UCSD-AML1 (cell line): ENCODE measurements around the gene STOX2.
"Not testable (repeated sequence)": the region's sequence is repeated elsewhere in the genome, so short reads cannot be mapped to it uniquely, and the experiment has no call there.

ENCODE experiments used
- DNase-seq: peaks from one replicate; lab custom pipeline; 2025; ENCODE audit not compliant: unreplicated experiment; lab: John Stamatoyannopoulos, UW

Gene STOX2

GRCh38 chr4:183935355-183936005 is 30.4 kb downstream of the STOX2 start:
- no peak for DNase-seq

GRCh38 chr4:183936047-183936446 is 30.9 kb downstream of the STOX2 start:
- no peak for DNase-seq

- no peak for DNase-seq
Measured at GRCh38 chr4:183936574-183937345, 31.7 kb downstream of the STOX2 start.

DNA sequence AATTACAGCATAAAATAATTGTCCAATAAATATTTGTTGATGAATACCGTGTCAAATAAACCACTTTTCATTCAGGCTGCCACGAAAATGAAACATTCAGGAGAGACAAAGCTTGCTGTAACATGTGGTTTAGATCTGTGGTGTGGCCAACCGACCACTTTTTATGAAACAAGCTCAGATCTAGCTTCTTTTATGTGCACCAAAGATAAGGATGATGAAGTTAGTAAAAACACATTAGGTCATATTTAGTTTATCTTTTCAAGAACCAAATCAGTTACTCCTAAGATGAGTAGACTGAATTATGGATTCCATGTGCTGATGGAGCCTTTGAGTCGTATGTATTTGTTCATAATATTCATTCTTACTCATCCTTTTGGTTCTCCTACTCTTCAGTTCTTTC is 35.8 kb downstream of the STOX2 start:
- DNase-seq = no peak

- DNase-seq = no peak
Measured at GRCh38 chr4:183941964-183942363, 36.9 kb downstream of the STOX2 start.

DNA sequence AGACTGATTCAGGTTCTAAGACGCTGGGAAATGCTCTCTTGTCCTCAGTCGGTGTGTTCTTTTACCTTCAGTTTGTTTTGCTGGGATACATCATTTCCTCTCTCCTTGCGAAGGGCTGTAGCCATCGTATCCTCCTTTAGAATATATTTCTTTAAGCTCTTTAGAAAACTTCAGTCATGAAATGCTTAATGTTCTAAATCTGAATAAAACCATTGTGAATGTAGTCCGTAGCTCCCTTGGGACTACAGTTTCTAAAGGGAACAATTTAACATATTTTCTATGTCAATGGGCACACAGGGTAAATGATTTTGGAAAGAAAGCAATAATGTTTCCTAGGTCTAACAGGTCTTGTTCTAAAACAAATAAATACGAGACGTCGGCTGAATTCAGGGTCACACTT is 40.6 kb downstream of the STOX2 start:
- no peak for DNase-seq

- no peak for DNase-seq
Measured at GRCh38 chr4:183950536-183950935, 45.4 kb downstream of the STOX2 start.

- DNase-seq = not testable (repeated sequence)
Measured at GRCh38 chr4:183952652-183953051, 47.5 kb downstream of the STOX2 start.

- DNase-seq = no peak
Measured at GRCh38 chr4:183959319-183960045, 54.4 kb downstream of the STOX2 start.

GRCh38 chr4:183960046-183960420 is 54.9 kb downstream of the STOX2 start:
- DNase-seq = no peak

GRCh38 chr4:183960962-183961541 is 55.9 kb downstream of the STOX2 start:
- DNase-seq = no peak

DNA sequence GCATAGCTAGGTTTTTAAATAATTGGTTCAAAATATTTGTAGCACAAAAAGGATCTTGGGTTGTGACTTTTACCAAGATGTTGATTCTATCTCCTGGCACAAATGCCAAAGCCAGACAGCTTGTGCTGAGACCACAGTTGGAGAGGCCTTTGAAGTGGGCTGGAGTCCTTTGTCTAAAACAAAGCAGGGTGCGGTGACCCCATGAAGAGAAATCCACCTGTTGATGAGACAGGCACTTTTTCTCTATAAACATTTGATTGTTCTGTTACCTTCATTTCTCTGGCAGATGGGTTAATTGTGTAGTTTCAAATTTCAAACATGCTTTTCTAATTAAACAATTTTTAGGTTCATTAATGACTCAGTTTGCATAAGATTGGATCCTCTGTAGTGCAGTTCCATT is 56.7 kb downstream of the STOX2 start:
- no peak for DNase-seq

DNA sequence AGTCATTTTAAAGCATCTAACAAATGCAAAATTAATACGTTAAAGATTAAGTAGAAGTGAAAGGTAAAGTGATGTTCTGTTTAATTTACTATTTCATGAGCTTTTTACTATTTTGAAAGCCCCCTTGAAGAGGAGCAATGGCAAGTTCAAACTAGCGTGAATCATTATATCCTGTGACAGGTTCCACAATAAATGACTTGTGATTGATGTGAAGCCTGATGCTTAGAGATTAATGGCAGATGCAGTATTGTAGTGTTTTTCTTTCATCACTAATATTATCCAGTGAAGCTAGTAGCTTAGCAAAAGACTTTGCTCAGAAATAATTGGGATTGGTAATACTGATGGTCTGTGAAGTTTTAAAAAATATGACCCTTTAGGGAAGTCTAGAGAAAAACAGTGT is 57.3 kb downstream of the STOX2 start:
- DNase-seq = no peak

GRCh38 chr4:183966371-183966770 is 61.3 kb downstream of the STOX2 start:
- DNase-seq = no peak

- DNase-seq = no peak
Measured at GRCh38 chr4:183967266-183967665, 62.2 kb downstream of the STOX2 start.

- DNase-seq = no peak
Measured at GRCh38 chr4:183968502-183968901, 63.4 kb downstream of the STOX2 start.

GRCh38 chr4:183968931-183969330 is 63.8 kb downstream of the STOX2 start:
- no peak for DNase-seq

- no peak for DNase-seq
Measured at GRCh38 chr4:183969596-183969995, 64.5 kb downstream of the STOX2 start.

GRCh38 chr4:183971929-183972490 is 66.9 kb downstream of the STOX2 start:
- no peak for DNase-seq

GRCh38 chr4:183977707-183978106 is 72.6 kb downstream of the STOX2 start:
- DNase-seq = no peak

DNA sequence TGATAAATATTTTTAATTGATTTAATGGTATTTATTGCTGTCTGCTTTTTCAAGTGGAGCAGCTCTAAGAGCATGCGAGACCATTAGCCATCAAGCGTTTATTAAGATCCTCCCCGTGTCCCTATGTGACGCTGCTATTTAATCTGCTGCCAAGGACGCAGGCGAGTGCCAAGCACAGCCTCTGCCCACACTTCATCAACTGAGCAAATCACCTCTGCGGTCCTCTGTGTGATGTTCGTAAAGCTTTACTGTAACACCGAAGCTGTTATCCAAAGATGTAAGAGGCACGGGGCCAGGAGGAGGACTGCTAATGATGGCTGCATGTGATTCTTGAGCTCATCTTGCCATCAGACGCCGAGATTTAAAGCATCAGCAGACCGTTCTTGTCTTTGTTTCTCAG is 79.5 kb downstream of the STOX2 start:
- DNase-seq = no peak
